GM11168 (cell line): ENCODE results near the gene CIBAR2.
"Not testable (repeated sequence)": the region's sequence is repeated elsewhere in the genome, so short reads cannot be mapped to it uniquely, and the experiment has no call there.

ENCODE experiments used
- in situ Hi-C: fragments of 300-500 bp; cut with MboI; formaldehyde crosslinking; loops from one replicate; pipeline ENCODE4 v1.12.0; 2022; ENCODE audit warnings: low sequenced_read_pairs; ENCODE audit not compliant: unreplicated experiment

CIBAR2 gene

DNA sequence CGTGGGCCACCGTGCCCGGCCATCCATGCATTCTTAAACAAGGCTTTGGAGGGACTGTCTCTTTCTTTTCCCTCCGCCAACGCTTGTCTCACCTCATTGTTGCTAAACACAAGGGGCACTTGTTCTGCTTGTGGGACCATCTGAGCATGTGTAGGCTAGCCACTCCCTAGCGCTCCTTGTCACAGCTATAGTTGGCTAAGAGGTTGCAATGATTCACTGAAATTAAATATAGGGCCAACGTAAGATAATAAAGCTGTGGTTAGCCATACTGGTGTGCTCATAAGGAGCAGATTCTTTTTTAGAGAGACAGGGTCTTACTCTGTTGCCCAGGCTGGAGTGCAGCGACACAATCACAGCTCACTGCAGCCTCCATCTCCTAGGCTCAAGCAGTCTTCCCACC is 43.5 kb downstream of the CIBAR2 start:
- in situ Hi-C loops: no loop called here

DNA sequence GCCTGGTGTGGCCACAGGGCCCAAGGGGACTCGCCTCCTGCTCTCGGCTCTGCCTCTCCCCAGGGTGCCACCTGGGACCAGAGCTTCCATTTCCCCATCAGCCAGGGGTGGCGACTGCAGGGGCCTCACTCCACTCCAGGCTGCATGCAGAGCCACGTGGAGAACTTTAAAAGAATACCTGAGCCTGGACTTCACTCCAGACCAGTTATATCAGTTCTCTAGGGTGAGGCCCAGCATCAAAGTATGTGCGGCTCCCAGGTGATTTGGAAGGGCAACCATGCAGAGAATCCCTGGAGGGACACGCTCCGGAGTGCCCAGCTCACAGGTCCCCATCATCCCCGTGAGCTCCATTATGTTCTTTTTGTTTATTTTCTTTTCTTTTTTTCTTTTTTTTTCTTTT is 44.8 kb downstream of the CIBAR2 start:
- in situ Hi-C loops: no loop called here

DNA sequence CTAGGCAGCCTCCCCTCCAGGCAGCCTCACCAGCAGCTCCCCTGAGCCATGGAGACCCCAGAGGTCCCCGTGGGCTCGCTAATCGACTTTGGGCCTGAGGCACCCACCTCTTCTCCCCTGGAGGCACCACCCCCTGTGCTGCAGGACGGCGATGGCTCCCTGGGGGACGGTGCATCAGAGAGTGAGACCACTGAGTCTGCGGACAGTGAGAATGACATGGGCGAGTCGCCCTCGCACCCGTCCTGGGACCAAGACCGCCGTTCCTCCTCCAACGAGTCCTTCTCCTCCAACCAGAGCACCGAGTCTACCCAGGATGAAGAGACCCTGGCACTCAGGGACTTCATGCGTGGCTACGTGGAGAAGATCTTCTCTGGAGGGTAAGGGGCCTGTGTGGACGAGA is 45.2 kb downstream of the CIBAR2 start:
- in situ Hi-C loops: no loop called here

DNA sequence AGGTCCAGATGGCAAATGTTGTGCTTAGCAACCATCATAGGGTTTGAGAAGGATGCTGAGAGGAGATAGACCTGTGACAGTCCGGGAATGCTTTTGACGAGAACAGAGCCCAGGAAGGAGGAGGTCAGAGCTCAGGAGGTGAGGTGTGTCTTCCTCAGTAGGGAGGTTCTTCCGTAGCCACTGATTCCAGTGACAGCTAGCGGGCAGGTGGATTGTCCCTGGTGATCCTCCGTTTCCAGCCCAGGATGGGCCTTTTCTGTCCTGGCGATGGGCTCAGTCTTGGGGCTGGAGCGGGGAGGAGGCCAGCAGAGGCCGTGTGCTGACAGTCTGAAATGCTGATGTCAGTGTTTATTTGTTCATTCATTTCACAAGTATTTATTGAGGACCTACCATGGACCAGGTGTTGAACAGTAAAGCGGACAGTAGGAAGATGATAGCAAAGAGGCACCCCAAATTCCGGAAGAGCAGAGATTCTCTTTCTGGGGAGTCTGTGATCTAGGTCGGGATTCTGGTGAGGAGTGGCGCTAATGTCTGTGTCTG is 45.9 kb downstream of the CIBAR2 start:
- in situ Hi-C loops: no loop called here

DNA sequence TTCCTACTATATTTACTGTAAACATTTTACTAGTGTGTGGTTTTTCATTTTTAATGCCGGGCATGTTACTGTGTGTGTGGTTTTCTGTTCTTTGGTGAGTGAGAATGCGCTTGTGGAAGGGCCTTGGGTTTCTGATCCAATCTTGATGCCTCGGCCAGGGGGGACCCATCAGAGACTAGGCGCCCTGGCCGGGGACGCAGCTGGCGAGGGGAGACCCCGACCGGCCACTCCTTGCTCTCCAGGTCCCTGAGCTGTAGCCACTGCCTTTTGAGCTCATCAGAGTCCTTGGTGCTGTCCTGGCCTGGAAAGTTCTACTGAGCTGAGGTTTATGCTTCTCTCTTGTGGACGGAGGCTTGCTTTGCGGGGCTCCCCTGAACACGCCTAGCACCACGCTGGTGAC is 47.2 kb downstream of the CIBAR2 start:
- in situ Hi-C loops: no loop called here

DNA sequence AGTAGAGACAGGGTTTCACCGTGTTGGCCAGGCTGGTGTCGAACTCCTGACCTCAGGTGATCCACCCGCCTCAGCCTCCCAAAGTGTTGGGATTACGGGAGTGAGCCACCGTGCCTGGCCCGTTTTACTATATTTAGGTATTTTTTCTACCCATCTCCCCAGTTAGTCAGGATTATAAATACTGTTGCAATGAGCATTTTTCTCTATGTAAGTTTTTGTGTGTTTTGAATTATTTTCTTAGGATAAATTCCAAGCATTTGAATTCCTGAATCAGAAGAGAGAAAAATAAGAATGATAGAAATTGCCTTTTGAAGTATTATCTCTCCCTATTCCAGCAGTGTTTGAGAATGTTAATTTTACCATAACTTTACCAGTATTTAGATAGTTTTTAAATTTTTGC is 48.1 kb downstream of the CIBAR2 start:
- in situ Hi-C loops: no loop called here

DNA sequence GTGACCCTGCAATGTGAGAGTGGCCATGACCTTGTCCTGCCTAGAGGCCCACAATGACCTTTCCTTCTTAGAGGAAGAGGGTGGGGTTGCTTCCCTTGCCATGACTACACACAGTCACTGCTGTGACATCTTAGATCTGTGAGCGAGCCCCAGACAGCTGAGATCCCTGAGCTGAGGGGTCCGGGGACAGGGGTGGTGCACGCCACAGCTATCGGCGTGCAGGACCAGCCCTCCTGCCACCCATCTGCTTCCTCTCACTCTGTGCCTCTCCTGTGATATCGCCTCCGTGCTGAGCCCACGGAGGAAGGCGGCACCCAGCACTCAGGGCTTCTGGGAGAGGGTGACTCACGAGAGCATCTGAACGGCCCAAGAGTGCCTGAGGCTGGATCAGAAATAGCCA is 49.4 kb downstream of the CIBAR2 start:
- in situ Hi-C loops: no loop called here

DNA sequence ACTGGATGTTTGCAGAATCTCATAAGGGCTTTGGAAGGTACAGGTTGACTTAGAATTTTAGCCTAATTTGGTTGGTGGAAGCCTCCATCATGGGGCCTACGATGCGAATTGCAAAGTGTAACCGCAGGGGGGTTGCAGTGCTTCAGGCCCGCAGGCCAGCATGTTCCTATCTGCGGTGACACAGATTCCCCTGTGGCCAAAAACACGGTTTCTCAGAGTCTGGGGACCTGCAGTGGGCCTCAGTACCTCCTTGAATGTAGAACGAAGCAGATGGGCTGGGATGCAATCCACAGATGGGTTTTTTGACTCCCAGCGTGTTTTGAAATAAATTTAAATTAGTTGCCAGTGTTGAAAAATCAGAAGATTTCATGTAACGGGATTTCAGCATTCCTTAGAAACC is 49.9 kb downstream of the CIBAR2 start:
- in situ Hi-C loops: no loop called here

DNA sequence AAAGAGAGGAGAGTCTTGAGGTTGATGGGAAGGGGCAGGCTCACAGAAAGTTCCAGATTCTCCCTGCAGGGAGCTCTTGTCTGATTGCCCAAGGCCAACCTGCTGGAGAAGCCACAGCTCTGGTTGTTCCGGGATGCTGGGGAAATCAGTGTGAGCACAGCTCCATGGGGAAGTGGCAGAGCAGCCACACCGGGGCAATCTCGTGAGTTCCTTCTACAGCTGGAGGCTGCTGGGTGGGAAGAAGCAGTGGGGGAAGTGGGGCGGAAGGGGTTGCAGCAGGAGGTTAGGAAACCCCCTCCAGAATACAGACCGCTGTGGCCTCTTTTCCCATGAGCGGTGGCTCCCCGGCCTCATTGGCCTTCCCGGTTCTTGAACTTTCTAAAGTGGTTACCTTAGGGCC is 50.7 kb downstream of the CIBAR2 start:
- in situ Hi-C loops: no loop called here

DNA sequence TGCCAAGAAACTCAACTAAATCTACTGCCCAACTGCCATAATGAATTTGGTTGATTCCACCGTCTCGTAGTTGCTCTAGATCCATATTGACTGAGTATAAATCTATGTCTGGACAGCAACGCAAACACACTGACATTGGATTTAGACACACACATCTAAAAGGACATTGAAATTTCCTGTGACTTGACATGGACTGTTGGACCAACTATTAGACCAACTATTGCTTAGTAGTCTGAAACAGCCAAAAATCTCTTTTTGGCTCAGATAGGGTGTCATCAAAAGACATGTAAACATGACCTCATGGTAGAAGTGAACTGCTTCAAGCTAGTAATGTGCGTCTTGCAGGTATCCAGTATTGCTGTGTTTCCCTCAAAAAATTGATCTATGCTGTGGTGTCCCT is 53.4 kb downstream of the CIBAR2 start:
- in situ Hi-C loops: no loop called here

DNA sequence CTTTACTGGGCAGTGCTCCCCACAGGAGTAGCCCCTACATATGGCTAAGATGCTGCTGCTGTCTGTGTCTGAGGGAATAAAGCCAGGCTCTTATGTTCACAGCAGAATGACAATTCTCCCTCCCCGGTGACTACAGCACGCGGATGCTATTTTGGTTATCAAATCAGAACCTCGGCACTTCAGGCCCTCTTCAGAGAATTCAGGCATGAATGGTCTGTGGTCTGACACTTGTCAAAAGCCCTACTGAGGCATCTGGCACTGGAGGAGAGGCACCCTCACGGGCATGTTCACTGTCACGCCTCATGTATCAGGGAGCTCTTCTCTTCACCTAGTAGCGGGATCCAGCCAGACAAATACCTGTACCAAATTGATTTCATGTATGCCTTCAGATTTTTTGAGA is 54.3 kb downstream of the CIBAR2 start:
- in situ Hi-C loops: no loop called here

DNA sequence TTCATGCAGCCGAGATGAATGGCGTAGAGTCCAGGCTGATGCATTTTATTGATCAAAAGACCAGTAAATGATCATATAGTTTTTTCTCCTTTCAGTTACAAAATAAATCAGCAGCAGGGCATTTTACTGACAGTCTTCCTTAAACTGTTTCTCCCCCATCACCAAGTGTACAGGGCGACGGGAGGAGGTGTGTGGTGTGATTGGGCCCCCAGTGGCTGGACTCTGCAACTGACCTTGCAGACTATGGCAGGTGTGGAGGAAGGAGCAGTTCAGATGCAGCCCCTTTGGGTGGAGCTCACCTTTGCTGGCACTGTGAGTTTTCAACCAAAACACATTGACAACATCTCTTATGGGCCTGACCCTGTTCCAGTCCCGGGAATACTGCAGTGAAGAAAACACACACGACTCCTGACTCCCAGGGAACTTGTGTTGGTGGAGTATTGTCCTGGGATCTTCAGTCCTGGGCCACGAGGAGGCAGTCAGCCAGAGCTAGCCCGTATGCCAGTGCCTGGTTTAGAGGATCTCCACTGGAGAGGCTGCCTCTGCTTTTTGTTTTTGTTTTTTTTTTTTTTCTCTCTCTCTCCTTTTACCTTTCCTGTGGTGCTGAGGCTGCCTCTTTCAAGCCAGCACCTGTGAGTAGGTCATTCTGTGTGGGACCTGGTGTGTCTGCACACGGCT is 54.9 kb downstream of the CIBAR2 start:
- in situ Hi-C loops: no loop called here

DNA sequence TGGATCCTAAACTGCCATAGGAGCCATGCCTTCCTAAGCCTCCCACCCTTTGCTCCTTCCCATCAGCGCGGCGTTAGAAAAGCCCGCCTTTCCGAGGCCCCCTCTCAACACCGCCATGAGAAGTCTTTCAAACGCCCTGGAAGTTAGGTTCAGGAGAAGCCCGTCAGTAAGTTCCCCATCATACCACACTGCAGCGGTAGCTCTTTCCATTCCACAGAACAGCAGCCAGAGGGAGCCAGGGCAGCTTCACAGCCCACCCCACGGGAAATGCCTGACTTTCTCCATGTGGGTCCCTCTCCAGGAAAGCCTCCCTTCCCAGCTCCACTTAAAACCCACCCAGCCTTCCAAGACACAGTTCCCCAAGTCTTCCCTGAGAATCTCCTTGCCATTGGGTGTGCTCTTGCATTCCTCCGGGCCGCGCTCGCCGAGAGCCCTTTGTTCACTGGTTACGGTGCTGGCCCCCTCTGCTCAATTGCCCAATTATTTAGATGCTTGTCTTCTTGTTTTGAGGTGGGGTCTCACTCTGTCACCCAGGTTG is 56.0 kb downstream of the CIBAR2 start:
- in situ Hi-C loops: no loop called here

DNA sequence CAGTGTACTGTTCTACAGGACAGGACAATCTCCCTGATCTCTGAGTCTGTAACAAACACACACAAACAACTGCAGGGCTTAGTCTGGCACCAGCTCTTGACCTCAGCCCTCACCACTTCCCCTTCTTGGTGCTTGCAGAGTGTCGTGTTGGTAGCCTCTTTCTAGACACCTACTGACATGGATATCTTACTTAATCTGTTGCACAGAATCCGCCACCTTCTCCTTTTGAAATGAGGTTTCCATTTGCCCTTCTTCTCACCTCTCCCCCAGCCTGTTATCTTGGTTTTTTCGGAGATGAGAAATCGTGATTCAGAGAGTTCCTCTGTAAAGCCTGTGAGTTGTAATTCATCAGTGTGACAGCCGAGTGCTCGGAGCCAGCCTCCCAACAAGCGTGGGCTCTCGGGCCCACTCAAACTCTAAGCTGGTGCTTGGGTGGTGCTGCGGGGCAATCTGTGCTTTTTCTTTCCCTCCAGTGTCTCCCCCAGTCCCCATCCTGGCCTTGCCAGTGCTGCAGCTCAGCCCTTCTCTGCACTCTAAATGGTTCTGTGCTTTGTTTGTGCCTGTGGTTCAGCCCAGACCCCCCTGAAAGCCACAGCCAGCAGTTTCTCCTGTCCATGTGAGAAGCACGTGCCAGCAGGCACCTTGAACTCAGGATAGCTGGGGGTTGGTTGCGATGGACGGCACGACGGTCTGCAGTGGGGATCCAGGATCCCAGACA is 56.6 kb downstream of the CIBAR2 start:
- in situ Hi-C loops: no loop called here

DNA sequence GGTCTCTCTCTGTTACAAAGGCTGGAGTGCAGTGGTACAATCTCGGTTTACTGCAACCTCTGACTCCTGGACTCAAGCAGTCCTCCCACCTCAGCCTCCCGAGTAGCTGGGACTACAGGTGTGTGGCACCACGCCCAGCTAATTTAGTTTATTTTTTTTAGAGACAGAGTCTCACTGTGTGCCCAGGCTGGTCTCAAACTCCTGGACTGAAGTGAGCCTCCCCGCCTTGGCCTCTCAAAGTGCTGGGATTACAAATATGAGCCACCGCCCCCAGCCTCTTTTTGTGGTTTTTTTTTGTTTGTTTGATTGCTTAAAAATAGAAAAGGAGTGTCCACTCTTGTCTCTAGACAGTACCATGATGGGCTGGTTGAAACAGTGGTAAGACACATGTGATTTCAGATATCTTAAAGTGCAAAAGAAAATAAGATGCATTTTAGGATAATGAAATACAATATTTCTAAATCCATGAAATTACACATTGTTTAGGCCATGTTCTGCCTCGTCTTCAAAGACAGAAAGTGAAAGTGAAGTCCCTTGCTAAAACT is 57.3 kb downstream of the CIBAR2 start:
- in situ Hi-C loops: no loop called here

DNA sequence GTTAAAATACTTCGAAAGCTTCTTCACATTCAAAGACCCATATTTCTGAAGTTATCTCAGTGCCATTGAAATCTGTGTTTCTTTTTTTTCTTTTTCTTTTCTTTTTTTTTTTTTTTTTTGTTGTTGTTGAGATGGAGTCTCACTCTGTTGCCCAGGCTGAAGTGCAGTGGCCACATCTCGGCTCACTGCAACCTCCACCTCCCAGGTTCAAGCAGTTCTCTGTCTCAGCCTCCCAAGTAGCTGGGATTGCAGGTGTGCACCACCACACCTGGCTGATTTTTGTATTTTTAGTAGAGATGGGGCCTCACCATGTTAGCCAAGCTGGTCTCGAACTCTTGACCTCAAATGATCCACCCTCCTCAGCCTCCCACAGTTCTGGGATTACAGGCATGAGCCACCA is 58.0 kb downstream of the CIBAR2 start:
- in situ Hi-C loops: not testable (repeated sequence)

DNA sequence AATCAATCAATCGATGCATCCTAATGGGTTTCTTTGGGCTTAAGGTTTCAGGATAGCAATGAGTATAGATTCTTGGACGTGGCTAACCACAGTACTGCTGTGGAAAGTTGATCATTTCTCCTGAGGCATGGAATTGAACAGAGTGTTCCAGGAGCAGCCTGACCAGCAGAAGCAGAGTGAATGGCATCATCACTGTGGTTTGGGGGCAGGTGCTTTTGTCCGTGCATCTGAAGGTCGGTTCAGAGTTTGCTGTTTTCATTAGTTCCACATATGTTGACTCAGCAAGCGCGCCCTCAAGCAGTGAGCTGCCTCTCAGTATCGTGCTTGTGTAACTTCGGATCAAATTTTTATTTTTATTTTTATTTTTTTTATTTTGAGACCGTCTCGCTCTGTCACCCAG is 59.7 kb downstream of the CIBAR2 start:
- in situ Hi-C loops: no loop called here

DNA sequence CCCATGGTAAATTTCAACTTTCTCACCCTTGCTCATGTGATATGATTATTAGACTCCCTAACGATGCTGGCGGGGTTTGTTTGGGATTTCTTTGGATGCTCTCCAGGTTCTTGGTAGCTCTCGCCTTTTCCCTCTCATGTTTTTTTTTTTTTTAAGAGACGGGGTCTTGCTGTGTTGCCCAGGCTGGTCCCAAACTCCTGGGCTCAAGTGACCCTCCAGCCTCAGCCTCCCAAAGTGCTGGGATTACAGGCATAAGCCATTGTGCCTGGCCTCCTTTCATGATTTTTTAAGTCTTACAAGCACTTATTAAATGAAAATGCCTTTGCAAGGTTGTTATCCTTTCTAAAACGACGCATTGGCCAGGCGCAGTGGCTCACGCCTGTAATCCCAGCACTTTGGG is 60.6 kb downstream of the CIBAR2 start:
- in situ Hi-C loops: no loop called here

DNA sequence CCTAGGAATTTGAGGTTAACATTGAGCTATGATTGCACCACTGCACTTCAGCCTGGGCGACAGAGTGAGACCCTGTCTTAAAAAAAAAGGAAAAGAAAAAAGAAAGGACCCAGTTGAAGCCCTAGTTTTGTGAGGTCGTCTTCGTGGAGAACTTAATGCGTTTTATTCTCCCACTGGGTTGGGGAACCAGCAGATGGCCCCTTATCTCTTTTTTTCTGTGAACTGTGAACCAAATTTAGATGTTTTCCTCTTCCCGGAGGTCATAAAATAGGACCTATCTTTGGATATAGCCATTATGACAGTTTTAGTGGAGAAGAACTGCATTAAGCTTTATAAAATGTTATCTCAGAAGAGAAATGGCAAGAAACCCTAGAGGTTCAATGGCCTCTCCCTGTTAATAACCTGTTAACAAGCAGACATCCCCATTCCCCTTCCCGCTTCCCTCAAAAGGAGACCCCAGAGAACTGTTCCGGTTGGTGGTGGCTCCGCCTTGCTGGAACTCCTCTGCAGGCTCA is 61.1 kb downstream of the CIBAR2 start:
- in situ Hi-C loops: no loop called here

DNA sequence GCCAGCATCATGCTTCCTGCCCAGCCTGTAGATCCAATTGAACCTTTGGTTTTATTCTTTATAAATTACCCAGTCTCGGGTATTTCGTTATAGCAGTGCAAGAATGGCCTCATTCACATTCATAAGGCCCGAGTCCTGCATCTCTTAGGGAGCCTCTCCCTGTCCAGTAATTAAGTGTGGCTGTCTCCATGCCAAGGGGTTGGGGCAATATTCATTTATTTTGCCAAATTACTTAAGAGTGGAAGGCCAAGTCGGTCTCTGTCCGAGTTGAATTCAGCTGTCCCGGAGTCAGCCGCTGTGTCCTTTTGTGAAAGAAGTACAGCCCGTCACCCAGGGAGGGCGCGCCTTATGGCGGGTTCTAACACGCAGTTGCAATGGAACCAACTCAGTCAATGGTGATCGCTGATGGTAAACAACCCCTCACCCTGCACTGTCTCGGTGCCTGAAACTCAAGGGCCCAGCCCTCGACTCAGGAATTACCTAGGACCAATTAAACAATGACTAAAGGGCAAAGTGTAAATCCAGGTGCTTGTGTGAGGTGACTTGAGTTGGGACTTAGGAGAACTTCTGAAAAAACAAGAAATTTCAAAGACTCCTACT is 62.5 kb downstream of the CIBAR2 start:
- in situ Hi-C loops: no loop called here
